Stimulated activated CD8-positive, alpha-beta memory T cell treated with anti-CD3 and anti-CD28 coated beads, Interleukin-15, amount 100 ng/mL, for 4 hours (primary cell): ENCODE measurements around the gene NUTM2F.
"Not testable (repeated sequence)": the region's sequence is repeated elsewhere in the genome, so short reads cannot be mapped to it uniquely, and the experiment has no call there.

Experiments used
- DNase-seq, 2 donors: peaks; one replicate each; pipeline ENCODE4 v3.0.0-alpha.2; 2020; ENCODE audit warnings: low read depth in 2 of 2

The NUTM2F gene

DNA sequence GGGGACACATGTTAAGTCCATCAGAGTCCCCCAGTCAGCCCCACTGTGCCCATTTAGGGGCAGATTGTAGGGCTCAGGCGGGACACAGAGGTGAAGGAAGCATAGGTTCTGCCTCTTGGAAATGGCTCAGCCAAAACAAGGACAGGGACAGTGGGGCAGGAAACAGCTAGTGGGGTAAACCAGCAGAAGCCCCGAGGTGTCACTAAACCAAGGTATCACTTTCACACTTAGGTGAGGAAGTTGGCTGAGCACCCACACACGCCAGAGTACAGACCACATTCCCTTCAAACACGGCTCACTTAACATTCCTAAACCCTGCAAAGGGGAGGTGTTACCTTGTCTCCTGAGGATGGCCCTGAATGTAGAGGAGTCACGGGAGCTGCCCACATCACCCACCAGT, 12.2 kb downstream of the NUTM2F start:
- not testable (repeated sequence) for DNase-seq

DNA sequence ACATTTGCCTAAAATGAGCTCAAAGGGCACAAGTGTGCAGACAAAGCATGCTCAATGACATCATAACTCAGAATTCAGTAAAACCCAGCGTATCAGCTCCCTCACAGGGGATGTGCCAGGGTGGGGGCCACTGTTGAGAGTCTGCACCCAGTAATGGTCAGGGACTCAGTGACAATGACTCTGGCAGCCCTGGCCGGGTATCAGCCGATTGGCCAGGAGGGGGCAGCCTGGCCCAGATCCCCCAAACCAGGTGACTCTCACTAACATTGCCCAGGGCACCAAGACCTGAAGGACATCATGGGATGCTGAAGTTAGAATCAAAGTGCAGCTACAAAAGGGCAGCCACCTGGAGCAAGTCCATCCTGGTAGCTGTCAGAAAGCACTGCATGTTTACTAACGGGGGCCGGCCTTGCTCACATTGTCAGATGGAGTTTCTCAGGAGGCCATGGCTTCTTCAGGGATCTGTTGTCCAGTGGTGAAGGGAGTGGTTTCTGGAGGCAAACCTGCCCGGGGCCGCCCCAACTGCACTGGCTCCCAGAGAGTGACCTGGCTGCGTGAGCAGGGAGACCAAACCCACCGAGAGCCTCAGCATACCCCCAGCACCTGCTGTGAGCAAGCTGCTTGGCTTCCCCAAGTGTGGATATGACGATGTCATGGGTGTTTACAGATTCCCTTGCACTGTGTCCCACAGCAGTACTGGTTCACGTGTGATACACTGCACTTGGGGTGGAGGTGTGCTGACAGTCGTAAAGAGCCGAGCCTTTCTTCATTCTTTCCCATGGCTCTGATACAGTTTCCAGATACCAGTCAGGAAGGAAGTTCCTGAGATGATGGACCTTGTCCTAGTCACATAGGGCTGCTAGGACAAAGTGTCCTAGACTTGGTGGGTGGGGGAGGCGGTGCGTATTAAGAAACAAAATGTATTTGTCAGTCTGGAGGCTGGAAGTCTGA, 13.1 kb downstream of the NUTM2F start:
- DNase-seq = not testable (repeated sequence)

DNA sequence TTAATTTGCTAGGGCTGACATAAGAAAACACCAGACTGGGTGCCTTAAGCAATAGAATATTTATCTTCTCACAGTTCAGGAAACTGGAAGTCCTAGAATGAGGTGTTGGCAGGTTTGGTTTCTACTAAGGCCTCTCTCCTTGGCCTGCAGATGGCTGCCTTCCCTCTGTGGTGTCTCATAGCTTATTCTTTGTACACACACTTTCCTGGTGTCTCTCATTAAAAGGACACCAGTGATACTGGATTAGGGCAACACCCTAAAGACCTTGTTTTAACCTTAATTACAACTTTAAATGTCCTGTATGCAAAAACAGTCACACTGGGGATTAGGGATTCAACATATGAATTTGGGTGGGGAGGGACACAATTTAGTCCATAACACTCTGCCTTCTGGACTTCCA, 25.1 kb downstream of the NUTM2F start:
- DNase-seq = no peak

DNA sequence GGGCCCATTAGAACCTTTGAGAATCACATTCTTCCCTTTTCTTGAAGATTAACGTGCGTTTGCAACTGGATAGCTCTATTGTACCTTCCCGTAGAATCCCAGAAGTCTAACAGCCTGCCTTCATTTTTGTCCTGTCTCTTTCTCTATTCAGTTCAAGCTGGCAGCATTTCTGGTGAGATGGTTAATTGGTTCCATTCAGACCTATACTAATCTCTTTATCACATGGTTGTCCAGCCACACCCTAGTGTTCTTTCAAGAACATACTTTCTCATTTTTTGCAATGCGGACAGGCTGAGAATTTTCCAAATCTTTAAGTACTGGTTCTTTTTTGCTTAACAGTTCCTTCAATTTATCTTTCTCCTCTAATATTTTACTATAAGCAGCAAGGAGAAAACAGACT, 26.0 kb downstream of the NUTM2F start:
- DNase-seq = no peak

DNA sequence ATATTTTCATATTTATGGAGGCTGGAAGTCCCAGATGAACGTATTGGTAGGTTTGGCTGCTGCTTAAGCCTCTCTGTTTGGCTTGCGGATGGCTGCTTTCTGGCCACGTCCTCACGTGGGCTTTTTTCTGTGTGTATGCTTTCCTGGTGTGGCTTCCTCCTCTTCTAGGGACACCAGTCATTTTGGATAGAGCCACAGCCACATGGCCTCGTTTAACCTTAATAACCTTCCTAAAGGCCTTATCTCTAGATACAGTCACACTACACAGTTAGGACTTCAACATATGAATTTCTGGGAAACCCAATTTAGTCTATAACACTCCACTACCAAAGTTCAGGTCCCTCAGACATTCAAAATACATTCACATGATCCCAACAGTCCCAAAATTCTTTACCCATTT, 26.9 kb downstream of the NUTM2F start:
- no peak for DNase-seq

DNA sequence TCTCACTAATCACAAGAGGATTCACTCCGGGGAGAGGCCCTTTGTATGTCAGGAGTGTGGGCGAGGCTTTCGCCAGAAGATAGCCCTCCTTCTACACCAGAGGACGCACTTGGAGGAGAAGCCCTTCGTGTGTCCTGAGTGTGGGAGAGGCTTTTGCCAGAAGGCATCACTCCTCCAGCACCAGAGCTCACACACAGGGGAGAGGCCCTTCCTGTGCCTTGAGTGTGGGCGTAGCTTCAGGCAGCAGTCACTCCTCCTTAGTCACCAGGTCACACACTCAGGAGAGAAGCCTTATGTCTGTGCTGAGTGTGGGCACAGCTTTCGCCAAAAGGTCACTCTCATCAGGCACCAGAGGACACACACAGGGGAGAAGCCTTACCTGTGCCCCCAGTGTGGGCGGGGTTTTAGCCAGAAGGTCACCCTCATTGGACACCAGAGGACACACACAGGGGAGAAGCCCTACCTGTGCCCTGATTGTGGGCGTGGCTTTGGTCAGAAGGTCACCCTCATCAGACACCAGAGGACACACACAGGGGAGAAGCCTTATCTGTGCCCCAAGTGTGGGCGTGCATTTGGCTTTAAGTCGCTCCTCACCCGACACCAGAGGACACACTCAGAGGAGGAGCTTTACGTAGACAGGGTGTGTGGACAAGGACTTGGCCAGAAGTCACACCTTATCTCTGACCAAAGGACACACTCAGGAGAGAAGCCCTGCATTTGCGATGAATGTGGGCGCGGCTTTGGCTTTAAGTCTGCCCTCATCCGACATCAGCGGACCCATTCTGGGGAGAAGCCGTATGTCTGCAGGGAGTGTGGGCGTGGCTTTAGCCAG, 27.8 kb downstream of the NUTM2F start:
- no peak for DNase-seq

DNA sequence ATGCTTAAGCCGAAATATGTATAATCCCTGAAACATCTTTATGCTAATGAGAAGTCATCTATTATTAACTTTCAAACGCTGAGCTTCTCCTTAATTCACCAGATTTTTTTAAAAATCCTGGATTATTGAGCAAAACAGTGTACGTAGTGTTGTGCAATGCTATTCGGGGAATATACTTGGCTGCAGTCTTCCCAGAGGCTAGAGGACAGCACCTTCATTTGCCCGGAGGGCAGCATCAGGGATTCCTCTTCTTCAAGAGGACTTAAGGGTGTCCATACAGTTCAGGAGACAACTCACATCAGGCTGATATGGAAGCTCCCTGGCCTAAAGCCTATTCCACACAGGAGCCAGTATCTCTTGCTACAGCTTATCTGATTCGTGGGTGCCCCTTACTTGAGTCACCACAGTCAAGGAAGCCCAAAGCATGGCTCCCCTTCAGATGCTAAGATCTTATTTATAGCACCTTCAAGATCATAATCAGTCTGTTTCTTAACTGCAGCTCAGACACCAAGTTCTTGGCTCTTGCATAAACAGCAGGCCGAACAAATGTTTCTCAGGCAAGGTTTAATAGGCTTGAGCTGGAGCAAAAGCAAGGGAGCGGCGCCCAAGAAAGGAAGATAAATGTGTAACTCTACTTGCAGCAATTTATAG, 29.4 kb downstream of the NUTM2F start:
- no peak for DNase-seq

DNA sequence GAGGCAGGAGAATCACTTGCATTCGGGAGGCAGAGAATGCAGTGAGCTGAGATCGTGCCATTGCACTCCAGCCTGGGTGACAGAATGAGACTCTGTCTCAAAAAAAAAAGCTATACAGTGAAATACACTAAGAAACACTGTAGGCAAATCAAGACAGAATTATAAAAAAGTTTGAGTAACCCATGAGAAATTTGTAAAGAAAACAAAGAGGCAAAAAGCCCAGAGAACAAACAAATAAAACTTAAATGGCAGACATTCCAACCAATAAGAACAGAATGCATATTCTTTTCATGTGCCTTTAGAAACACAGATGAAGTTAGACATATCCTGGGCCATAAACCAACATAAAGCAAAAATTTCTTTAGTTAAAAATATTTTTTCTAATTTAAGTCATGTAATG, 38.8 kb downstream of the NUTM2F start:
- DNase-seq = no peak

DNA sequence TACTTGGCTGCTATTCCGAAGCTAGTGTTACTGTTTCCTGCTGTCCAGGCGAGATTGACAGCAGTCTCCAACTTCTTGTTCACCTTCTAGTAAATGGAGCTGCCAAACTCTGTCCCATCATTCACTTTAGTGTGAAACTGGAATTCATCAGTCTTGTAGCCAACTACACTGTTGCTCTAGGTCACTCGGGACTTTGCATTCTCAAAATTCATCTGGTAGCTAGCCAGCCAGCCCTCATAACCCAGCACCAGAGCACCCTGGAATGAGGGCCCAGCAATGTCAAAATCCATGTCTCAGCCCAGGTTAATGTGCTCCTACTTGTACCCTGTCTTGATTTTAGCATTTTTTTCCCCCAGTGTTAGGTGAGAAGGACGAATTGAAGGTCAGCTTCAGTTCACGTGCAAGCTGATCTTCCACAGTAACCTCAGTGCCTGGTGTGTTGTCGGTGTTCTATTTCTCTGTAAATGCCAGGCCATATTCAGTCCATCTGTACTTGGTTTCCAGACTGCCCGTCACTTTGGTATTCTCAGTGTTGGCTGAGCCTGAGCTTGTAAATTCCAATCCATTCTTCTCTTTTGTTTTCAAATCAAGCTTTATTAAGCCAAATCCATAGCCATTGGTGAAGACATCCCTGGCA, 40.4 kb downstream of the NUTM2F start:
- no peak for DNase-seq

DNA sequence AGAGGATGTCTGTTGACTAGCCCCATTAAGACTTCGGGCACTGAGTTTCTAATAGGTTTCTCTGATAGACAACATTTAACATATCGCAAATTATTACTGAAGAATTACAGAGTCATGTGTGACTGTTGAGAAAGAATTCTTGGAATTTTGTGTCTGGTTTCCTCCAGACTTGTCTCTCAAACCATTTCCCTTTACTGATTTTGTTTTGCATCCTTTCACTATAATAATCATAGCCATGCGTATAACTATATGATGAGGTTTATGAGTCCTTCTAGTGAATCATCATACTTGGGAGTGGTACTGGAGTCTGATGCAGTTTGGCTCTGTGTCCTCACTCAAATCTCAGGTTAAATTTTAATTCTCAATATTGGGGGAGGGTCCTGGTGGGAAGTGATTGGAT, 42.3 kb downstream of the NUTM2F start:
- no peak for DNase-seq

DNA sequence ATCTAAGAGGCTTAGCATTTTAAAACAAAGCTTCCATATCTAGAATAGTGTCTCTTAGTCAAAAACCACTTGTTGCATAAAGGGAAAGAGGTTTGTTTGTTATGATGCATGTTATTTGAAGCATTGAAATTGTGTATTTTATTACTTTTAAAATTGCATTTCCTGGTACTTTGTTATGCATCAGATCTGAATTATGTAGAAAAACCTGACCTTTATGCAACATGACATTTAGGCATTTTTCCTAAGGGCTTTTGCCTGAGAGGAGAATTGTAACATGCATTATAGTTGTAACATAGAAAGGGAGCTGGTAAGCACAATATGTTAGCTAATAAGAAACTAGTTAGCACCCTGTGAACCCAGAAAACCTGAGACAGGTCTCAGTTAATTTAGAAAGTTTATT, 47.3 kb downstream of the NUTM2F start:
- DNase-seq = no peak

DNA sequence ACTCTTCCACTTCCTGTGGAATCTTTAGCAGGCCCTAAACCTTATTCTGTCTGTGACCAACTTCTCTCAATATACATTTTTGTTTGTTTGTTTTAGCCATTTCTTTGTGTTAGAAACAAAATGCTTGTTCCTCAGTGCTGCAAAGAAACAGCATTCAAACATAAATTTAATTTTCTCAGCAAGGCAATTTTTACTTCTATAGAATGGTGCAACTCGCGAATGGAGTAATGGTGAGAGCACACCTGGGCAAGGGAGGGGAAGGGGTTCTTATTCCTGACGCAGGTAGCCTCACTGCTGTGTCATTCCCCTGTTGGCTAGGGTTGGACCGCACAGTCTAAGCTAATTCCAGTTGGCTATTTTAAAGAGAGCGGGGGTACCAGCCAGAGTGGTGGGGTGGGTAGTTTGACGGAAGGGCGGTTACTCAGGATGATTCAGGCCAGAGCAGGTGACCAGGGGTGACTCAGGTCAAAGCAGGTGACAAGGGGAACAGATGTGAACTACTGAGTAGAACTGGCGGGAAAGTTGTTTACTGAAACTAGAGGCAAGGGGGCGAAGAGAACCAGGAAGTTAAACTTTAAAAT, 47.9 kb downstream of the NUTM2F start:
- DNase-seq = no peak

DNA sequence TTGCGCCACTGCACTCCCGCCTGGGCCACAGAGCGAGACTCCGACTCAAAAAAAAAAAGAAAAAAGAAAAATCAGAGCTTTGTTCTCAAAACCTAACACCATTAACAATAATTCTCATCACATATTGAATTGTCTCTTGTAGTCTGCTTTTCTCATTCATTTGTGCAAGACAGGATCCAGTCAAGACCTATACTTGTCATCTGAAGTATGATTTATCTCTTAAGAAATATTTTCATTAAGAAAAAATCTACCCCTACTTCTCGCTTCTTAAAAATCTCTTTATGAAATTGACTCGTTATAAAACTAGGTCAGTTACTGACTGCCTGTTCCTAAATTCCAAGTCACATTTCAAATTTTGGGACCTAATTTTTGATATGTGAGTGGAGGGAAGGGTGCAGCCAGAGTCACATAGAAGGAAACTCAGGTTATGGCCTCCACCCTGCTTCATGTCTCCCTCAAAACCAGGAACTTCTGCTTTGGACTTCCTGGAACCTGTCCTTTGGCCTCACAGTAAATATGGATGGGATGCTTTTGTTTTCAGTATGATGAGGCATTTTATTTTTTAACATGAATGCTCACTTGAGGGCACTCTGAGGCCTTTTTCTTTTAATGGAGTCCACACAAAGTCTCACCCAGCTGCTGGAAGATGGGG, 50.4 kb downstream of the NUTM2F start:
- DNase-seq = no peak

DNA sequence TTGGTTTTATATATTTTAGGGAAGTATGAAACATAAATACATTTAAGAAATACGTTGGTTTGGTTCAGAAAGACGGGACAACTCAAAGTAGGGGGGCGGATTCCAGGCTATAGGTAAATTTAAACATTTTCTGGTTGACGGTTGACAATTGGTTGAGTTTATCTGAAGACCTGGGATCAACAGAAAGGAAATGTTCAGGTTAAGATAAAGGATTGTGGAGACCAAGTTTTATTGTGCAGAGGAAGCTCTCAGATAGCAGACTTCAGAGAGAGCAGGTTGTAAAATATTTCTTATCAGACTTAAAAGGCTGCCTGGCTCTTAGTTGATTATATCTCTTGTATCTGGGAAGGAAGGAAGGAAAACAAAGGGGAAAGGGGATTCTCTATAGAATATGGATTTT, 51.4 kb downstream of the NUTM2F start:
- DNase-seq = not testable (repeated sequence)

DNA sequence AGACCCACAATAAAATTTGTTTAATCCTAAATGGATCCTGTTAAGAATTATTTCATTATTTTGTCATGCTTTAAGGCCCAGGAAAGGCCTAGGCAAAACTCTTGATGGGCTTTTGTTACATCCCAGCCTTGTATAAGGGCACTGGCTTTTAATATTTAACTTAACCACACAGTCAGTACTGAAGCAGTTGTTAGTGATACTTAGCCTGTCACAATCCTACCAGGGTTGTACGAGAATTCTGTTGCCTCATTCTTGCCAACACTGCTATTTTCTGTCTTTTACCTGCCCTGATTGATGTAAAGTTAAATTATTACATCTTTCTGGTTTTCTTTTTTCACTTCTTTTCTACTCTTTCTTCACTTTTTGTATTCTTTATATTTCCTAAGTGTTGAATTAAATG, 58.4 kb downstream of the NUTM2F start:
- DNase-seq = no peak

DNA sequence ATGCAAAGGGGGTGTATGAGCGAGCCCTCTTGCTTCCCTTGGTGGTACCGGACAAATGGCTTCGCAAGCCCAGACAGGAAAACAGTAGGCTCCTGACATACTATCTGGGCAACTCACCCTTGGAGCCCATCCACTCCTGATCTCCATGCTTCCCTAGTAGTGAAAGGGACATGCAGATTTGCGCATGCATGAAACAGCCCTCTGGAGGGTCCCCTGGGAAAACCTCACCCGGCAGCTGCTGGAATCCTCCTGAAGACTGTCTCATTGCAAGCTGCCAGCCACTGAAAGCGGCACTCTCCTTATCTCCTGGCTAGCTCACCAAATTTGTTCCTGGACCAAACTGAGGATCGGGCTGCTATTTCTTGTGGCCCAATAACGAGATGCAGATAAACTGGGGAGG, 59.2 kb downstream of the NUTM2F start:
- DNase-seq = no peak
